Hindlimb muscle (tissue), 1 donor: ENCODE measurements around the gene COL26A1. TPM values are rescaled to one million over a fixed set of nuclear protein-coding genes. Genes with fewer than 3 reads are reported as not detected.

ENCODE experiments used
- DNase-seq: peaks from one replicate; pipeline ENCODE4 v3.0.0-alpha.2; 2013
- polyA plus RNA-seq: library from polyadenylated mRNA; unstranded; fragments of 120-200 nt; gene quantifications from one replicate; pipeline ENCODE4 v1.2.1, GENCODE V29; 2013; ENCODE audit not compliant: insufficient read length

The COL26A1 gene
- polyA plus RNA-seq, 1 donor, result 2.4 TPM

GRCh38 chr7:101373812-101374614, 11.3 kb downstream of the COL26A1 start:
- no peak for DNase-seq

GRCh38 chr7:101374990-101375389, 12.3 kb downstream of the COL26A1 start:
- DNase-seq, result no peak

- DNase-seq, result no peak
Observed at GRCh38 chr7:101376601-101377000, 13.9 kb downstream of the COL26A1 start.

- DNase-seq, result no peak
Observed at GRCh38 chr7:101377189-101377736, 14.6 kb downstream of the COL26A1 start.

- no peak for DNase-seq
Observed at GRCh38 chr7:101378751-101379174, 16.1 kb downstream of the COL26A1 start.

- no peak for DNase-seq
Observed at GRCh38 chr7:101379302-101379701, 16.6 kb downstream of the COL26A1 start.

- DNase-seq, result no peak
Observed at GRCh38 chr7:101381549-101382111, 19.0 kb downstream of the COL26A1 start.

GRCh38 chr7:101382937-101383336, 20.3 kb downstream of the COL26A1 start:
- DNase-seq, result no peak

- no peak for DNase-seq
Observed at GRCh38 chr7:101386177-101386557, 23.5 kb downstream of the COL26A1 start.

- DNase-seq, result peak; percentile 75
Observed at GRCh38 chr7:101386558-101387231, 24.0 kb downstream of the COL26A1 start.

GRCh38 chr7:101390901-101391301, 28.2 kb downstream of the COL26A1 start:
- no peak for DNase-seq

GRCh38 chr7:101391991-101392390, 29.3 kb downstream of the COL26A1 start:
- no peak for DNase-seq

- no peak for DNase-seq
Observed at GRCh38 chr7:101393865-101394264, 31.2 kb downstream of the COL26A1 start.

- DNase-seq, result no peak
Observed at GRCh38 chr7:101395376-101395775, 32.7 kb downstream of the COL26A1 start.

- no peak for DNase-seq
Observed at GRCh38 chr7:101397243-101397642, 34.6 kb downstream of the COL26A1 start.

GRCh38 chr7:101397770-101398324, 35.2 kb downstream of the COL26A1 start:
- DNase-seq, result no peak

GRCh38 chr7:101398396-101399289, 36.0 kb downstream of the COL26A1 start:
- DNase-seq, result no peak

GRCh38 chr7:101399759-101400158, 37.1 kb downstream of the COL26A1 start:
- DNase-seq, result no peak

- DNase-seq, result no peak
Observed at GRCh38 chr7:101400751-101401150, 38.1 kb downstream of the COL26A1 start.

GRCh38 chr7:101401390-101402080, 38.9 kb downstream of the COL26A1 start:
- DNase-seq, result no peak

GRCh38 chr7:101402081-101402779, 39.6 kb downstream of the COL26A1 start:
- no peak for DNase-seq
